CD14-positive monocyte (primary cell): ENCODE data around the gene GUCY1A1. TPM values are rescaled to one million over a fixed set of nuclear protein-coding genes. Genes with fewer than 3 reads are reported as not detected.

ENCODE experiments used
- DNase-seq, 3 donors: peaks; one replicate each; pipeline ENCODE4 v3.0.0-alpha.2; 2011 to 2022
- H2AFZ ChIP-seq: 2 replicates; pipeline ENCODE4 v1.6.0; 2012; ENCODE audit warnings: mild to moderate bottlenecking, low read depth, low read length, inconsistent platforms; ENCODE audit not compliant: insufficient read depth, poor library complexity, severe bottlenecking
- H3K27ac ChIP-seq, 2 donors: 1 replicate in 1 of 2; 2 replicates in 1 of 2; pipeline ENCODE4 v1.5.1; 2012 to 2013; ENCODE audit warnings: low read length in 2 of 2, control low read depth in 1 of 2, inconsistent platforms in 1 of 2, low read depth in 1 of 2, mild to moderate bottlenecking in 1 of 2
- H3K27me3 ChIP-seq, 2 donors: one replicate each; pipeline versions ENCODE4 v1.6.0 to v1.6.1; 2011 to 2013; ENCODE audit warnings: low read length in 2 of 2; ENCODE audit not compliant: control insufficient read depth in 2 of 2, insufficient read depth in 2 of 2
- H3K36me3 ChIP-seq, 2 donors: replicated peaks in 1 of 2; 1 replicate in 1 of 2; 2 replicates in 1 of 2; pipeline versions ENCODE4 v1.5.1 to v1.6.1; 2012 to 2013; ENCODE audit warnings: low read length in 2 of 2, control low read depth in 1 of 2, inconsistent platforms in 1 of 2, mild to moderate bottlenecking in 1 of 2; ENCODE audit not compliant: insufficient read depth in 2 of 2, control insufficient read depth in 1 of 2
- H3K4me1 ChIP-seq, 2 donors: 1 replicate in 1 of 2; 2 replicates in 1 of 2; pipeline versions ENCODE4 v1.5.1 to v1.6.1; 2012 to 2013; ENCODE audit warnings: low read length in 2 of 2, control low read depth in 1 of 2, inconsistent platforms in 1 of 2, mild to moderate bottlenecking in 1 of 2, moderate library complexity in 1 of 2; ENCODE audit not compliant: insufficient read depth in 2 of 2, control insufficient read depth in 1 of 2
- H3K4me2 ChIP-seq: replicated peaks from 2 replicates; pipeline ENCODE3; 2012; ENCODE audit warnings: low read length, moderate library complexity, mild to moderate bottlenecking; ENCODE audit not compliant: poor library complexity, severe bottlenecking; ENCODE audit errors: extremely low read depth
- H3K4me3 ChIP-seq, 3 experiments: fragments of 200-600 bp in 1 of 3; sonication (generic) in 1 of 3; replicated peaks in 1 of 3; 1 replicate in 2 of 3; 2 replicates in 1 of 3; pipeline ENCODE4 v1.5.1; 2011 to 2013; ENCODE audit warnings: low read length in 3 of 3, mild to moderate bottlenecking in 3 of 3, control low read depth in 2 of 3, low read depth in 2 of 3, inconsistent platforms in 1 of 3, moderate library complexity in 1 of 3
- H3K79me2 ChIP-seq: 2 replicates; pipeline ENCODE4 v1.6.0; 2012; ENCODE audit warnings: mild to moderate bottlenecking, control low read depth, inconsistent platforms, low read length, moderate library complexity; ENCODE audit not compliant: insufficient read depth
- H3K9ac ChIP-seq: 2 replicates; pipeline ENCODE4 v1.6.0; 2017; ENCODE audit warnings: low read length, mild to moderate bottlenecking; ENCODE audit not compliant: insufficient read depth, poor library complexity, severe bottlenecking
- H3K9me3 ChIP-seq, 2 donors: replicated peaks in 1 of 2; 1 replicate in 1 of 2; 2 replicates in 1 of 2; pipeline versions ENCODE4 v1.5.1 to v1.6.1; 2012 to 2013; ENCODE audit warnings: low read length in 2 of 2, control low read depth in 1 of 2; ENCODE audit not compliant: control insufficient read depth in 1 of 2, insufficient read depth in 1 of 2
- H4K20me1 ChIP-seq: 2 replicates; pipeline ENCODE4 v1.6.0; 2012; ENCODE audit warnings: mild to moderate bottlenecking, low read length, control low read depth, moderate library complexity; ENCODE audit not compliant: insufficient read depth
- H3K27ac Mint-ChIP-seq, 7 donors: one replicate each; pipeline ENCODE4 v1.8.0; 2020; ENCODE audit warnings: mild to moderate bottlenecking in 7 of 7, mixed read lengths in 7 of 7, moderate library complexity in 6 of 7, inconsistent platforms in 2 of 7
- H3K27me3 Mint-ChIP-seq, 3 donors: one replicate each; pipeline ENCODE4 v1.8.0; 2021 to 2022; ENCODE audit warnings: low read depth in 3 of 3, mild to moderate bottlenecking in 3 of 3, mixed read lengths in 3 of 3, moderate library complexity in 3 of 3, inconsistent platforms in 1 of 3
- H3K36me3 Mint-ChIP-seq, 2 donors: one replicate each; pipeline ENCODE4 v1.8.0; 2020; ENCODE audit warnings: mixed read lengths in 2 of 2, inconsistent platforms in 1 of 2, mild to moderate bottlenecking in 1 of 2
- H3K4me1 Mint-ChIP-seq: one replicate; pipeline ENCODE4 v1.8.0; 2020; ENCODE audit warnings: mild to moderate bottlenecking, mixed read lengths
- H3K4me3 Mint-ChIP-seq, 2 donors: one replicate each; pipeline ENCODE4 v1.8.0; 2020; ENCODE audit warnings: mild to moderate bottlenecking in 2 of 2, mixed read lengths in 2 of 2, moderate library complexity in 1 of 2
- H3K9me3 Mint-ChIP-seq, 7 donors: one replicate each; pipeline ENCODE4 v1.8.0; 2020 to 2022; ENCODE audit warnings: mixed read lengths in 7 of 7, mild to moderate bottlenecking in 6 of 7, moderate library complexity in 6 of 7, inconsistent platforms in 2 of 7
- WGBS: methylation state at CpG from one replicate; pipeline ENCODE4 v1.1.5; 2013; ENCODE audit warnings: missing lambda C conversion rate; ENCODE audit not compliant: insufficient coverage; 5-methylcytosine and 5-hydroxymethylcytosine counted together
- intact Hi-C, 2 donors: fragments of 100-400 bp; cut with micrococcal nuclease; formaldehyde crosslinking; loops; one replicate each; pipeline versions ENCODE4 v1.15.0 to v1.15.1; 2023
- polyA plus RNA-seq, 3 donors: library from polyadenylated mRNA; depleted of rRNA in 1 of 3; unstranded in 2 of 3; stranded (reverse) in 1 of 3; fragments of 300-500 nt in 2 of 3; fragments of >200 nt in 1 of 3; fragmentation: Illumina TruSeq in 2 of 3; gene quantifications; 1 replicate in 2 of 3; 2 replicates in 1 of 3; pipeline ENCODE4 v1.2.3, GENCODE V29; 2012 to 2021
- TF ChIP-seq, protein P1 (sequence below): fragments of 200-600 bp; IDR thresholded peaks from one replicate; pipeline ENCODE4 v1.8.0; 2022; ENCODE audit warnings: antibody characterized with exemption, mild to moderate bottlenecking

The GUCY1A1 gene
- polyA plus RNA-seq, 3 donors: 0.88 to 1.2 (median 0.95) TPM

DNA sequence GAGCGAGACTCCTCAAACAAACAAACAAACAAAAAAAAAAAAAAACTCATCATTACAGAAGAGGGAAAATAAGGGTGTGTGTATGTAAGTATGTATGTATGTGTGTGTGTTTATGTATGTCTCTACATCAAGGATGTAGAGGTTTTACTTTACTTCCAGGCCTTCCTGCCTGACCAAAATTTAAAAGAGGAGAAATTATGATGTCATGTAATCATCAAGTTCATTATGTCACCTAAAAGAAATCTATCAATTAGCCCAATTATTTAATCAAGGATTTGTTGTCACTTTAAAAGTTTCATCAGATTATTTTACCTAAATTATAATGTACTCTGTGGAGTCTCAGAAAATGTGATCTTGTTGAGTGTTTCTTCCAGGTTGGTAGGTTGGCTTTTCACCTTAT lies 21.6 kb downstream of the GUCY1A1 start:
- no peak overlapping the region for H2AFZ ChIP-seq
- no peaks in the 10 kb centered on the region for H3K9me3 ChIP-seq
- intact Hi-C loops: no loop called here
- Mint-ChIP-seq H3K4me3 (no peak overlapping the region), H3K4me1 (peaks cover 14% of the 10 kb centered on the region), H3K27ac (no peak overlapping the region), H3K36me3 (no peaks in the 10 kb centered on the region), H3K9me3 (peaks cover 0 to 1% (median 0%) of the 10 kb centered on the region in 7 donors), H3K27me3 (peaks cover 0 to 2% (median 0%) of the 10 kb centered on the region in 3 donors)
- H3K79me2 ChIP-seq: no peaks in the 10 kb centered on the region
- no peak overlapping the region for H3K4me3 ChIP-seq
- no CpG with 5 or more reads among the region's 1 CpG for WGBS
- DNase-seq: no peak
- H3K27ac ChIP-seq: no peak overlapping the region
- H3K4me1 ChIP-seq: peaks cover 6 to 13% of the 10 kb centered on the region in 2 donors
- no peak overlapping the region for H3K9ac ChIP-seq
- H3K36me3 ChIP-seq: no peaks in the 10 kb centered on the region
- H3K27me3 ChIP-seq: no peaks in the 10 kb centered on the region
- TF ChIP-seq, protein P1, sequence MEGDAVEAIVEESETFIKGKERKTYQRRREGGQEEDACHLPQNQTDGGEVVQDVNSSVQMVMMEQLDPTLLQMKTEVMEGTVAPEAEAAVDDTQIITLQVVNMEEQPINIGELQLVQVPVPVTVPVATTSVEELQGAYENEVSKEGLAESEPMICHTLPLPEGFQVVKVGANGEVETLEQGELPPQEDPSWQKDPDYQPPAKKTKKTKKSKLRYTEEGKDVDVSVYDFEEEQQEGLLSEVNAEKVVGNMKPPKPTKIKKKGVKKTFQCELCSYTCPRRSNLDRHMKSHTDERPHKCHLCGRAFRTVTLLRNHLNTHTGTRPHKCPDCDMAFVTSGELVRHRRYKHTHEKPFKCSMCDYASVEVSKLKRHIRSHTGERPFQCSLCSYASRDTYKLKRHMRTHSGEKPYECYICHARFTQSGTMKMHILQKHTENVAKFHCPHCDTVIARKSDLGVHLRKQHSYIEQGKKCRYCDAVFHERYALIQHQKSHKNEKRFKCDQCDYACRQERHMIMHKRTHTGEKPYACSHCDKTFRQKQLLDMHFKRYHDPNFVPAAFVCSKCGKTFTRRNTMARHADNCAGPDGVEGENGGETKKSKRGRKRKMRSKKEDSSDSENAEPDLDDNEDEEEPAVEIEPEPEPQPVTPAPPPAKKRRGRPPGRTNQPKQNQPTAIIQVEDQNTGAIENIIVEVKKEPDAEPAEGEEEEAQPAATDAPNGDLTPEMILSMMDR: no peak
- H4K20me1 ChIP-seq: no peaks in the 10 kb centered on the region
- H3K4me2 ChIP-seq: no peak overlapping the region

- intact Hi-C loops: no loop called here
- Histone ChIP-seq H3K4me2 (no peak overlapping the region), H3K79me2 (no peaks in the 10 kb centered on the region), H3K27me3 (no peaks in the 10 kb centered on the region), H3K9me3 (no peaks in the 10 kb centered on the region), H4K20me1 (no peaks in the 10 kb centered on the region), H3K9ac (no peak overlapping the region), H3K4me3 (no peak overlapping the region), H3K4me1 (peaks cover 6 to 13% of the 10 kb centered on the region in 2 donors), H2AFZ (no peak overlapping the region), H3K36me3 (no peaks in the 10 kb centered on the region), H3K27ac (no peak overlapping the region)
- no CpG with 5 or more reads among the region's 2 CpGs for WGBS
- no peak for DNase-seq
- H3K27ac Mint-ChIP-seq: no peak overlapping the region
- peaks cover 0 to 2% (median 0%) of the 10 kb centered on the region in 3 donors for H3K27me3 Mint-ChIP-seq
- TF ChIP-seq, protein P1: no peak
- H3K4me1 Mint-ChIP-seq: peaks cover 12% of the 10 kb centered on the region
- no peaks in the 10 kb centered on the region for H3K36me3 Mint-ChIP-seq
- no peak overlapping the region for H3K4me3 Mint-ChIP-seq
- peaks cover 0 to 1% (median 0%) of the 10 kb centered on the region in 7 donors for H3K9me3 Mint-ChIP-seq
Measured at GRCh38 chr4:155688860-155689259, 22.2 kb downstream of the GUCY1A1 start.
